ENCODE results near the gene CSN1S1. TPM values are rescaled to one million over a fixed set of nuclear protein-coding genes. Genes with fewer than 3 reads are reported as not detected.

CSN1S1 gene
- total RNA-seq, 1 experiment from 2014 or later = not detected

GRCh38 chr4:69934150-69934549 is 3.3 kb downstream of the CSN1S1 start:
- H3K4me1 ChIP-seq = no peaks in the 10 kb centered on the region
- POLR2A ChIA-PET = no interaction called here
- H3K9me3 ChIP-seq = no peaks in the 10 kb centered on the region
- CTCF ChIA-PET = no interaction called here
- no peak overlapping the region for H3K4me3 ChIP-seq (ENCODE audit: low read depth, low read length)
- no peak for DNase-seq
- no peaks in the 10 kb centered on the region for H3K36me3 ChIP-seq (ENCODE audit: control insufficient read depth, insufficient read depth, low read length)
- intact Hi-C loops (cut with micrococcal nuclease; ENCODE audit: unreplicated experiment) = no loop called here
- Mint-ChIP-seq H3K4me3 (ENCODE audit: unreplicated experiment) (no peak overlapping the region), H3K9me3 (ENCODE audit: unreplicated experiment) (no peaks in the 10 kb centered on the region), H3K4me1 (ENCODE audit: low read depth, unreplicated experiment) (no peaks in the 10 kb centered on the region), H3K27ac (ENCODE audit: unreplicated experiment) (no peak overlapping the region), H3K27me3 (ENCODE audit: insufficient read depth, unreplicated experiment) (no peaks in the 10 kb centered on the region), H3K36me3 (ENCODE audit: insufficient read depth, unreplicated experiment) (no peaks in the 10 kb centered on the region)
- no TSS peak for BruUV-seq (replicated peaks)
- TF ChIP-seq CTCF (IDR thresholded peaks at IDR 0.05; ENCODE audit: insufficient read depth in 1 of 2, low read depth in 1 of 2, low read length in 1 of 2, severe bottlenecking in 1 of 2, unreplicated experiment in 1 of 2) = no peak
- H3K27me3 ChIP-seq (replicated peaks; ENCODE audit: control insufficient read depth, insufficient read depth, low read length) = no peaks in the 10 kb centered on the region

- no peaks in the 10 kb centered on the region for H3K36me3 Mint-ChIP-seq (ENCODE audit: insufficient read depth, unreplicated experiment)
- no peaks in the 10 kb centered on the region for H3K9me3 Mint-ChIP-seq (ENCODE audit: unreplicated experiment)
- no peaks in the 10 kb centered on the region for H3K4me1 Mint-ChIP-seq (ENCODE audit: low read depth, unreplicated experiment)
- CTCF ChIA-PET = no interaction called here
- H3K27ac Mint-ChIP-seq (ENCODE audit: unreplicated experiment) = no peak overlapping the region
- H3K4me3 ChIP-seq (ENCODE audit: low read depth, low read length) = no peak overlapping the region
- no peak overlapping the region for H3K4me3 Mint-ChIP-seq (ENCODE audit: unreplicated experiment)
- no peaks in the 10 kb centered on the region for H3K4me1 ChIP-seq
- H3K36me3 ChIP-seq (ENCODE audit: control insufficient read depth, insufficient read depth, low read length) = no peaks in the 10 kb centered on the region
- POLR2A ChIA-PET = no interaction called here
- intact Hi-C loops (cut with micrococcal nuclease; ENCODE audit: unreplicated experiment) = loop anchor here (1.0 kb wide), 1 partner anchor 41 kb away; no protein-coding TSS in a partner anchor
- no peak for TF ChIP-seq CTCF (IDR thresholded peaks at IDR 0.05; ENCODE audit: insufficient read depth in 1 of 2, low read depth in 1 of 2, low read length in 1 of 2, severe bottlenecking in 1 of 2, unreplicated experiment in 1 of 2)
- BruUV-seq (replicated peaks) = no TSS peak
- H3K27me3 Mint-ChIP-seq (ENCODE audit: insufficient read depth, unreplicated experiment) = no peaks in the 10 kb centered on the region
- DNase-seq = no peak
- no peaks in the 10 kb centered on the region for H3K27me3 ChIP-seq (replicated peaks; ENCODE audit: control insufficient read depth, insufficient read depth, low read length)
- H3K9me3 ChIP-seq = no peaks in the 10 kb centered on the region
These were observed 5.7 kb downstream of the CSN1S1 start for GRCh38 chr4:69936566-69936965.

GRCh38 chr4:69951602-69952001 is 20.7 kb downstream of the CSN1S1 start:
- no peaks in the 10 kb centered on the region for H3K4me1 Mint-ChIP-seq (ENCODE audit: low read depth, unreplicated experiment)
- Histone ChIP-seq H3K9me3 (no peaks in the 10 kb centered on the region), H3K36me3 (ENCODE audit: control insufficient read depth, insufficient read depth, low read length) (no peaks in the 10 kb centered on the region), H3K4me1 (no peaks in the 10 kb centered on the region), H3K4me3 (ENCODE audit: low read depth, low read length) (no peak overlapping the region), H3K27me3 (replicated peaks; ENCODE audit: control insufficient read depth, insufficient read depth, low read length) (no peaks in the 10 kb centered on the region)
- H3K36me3 Mint-ChIP-seq (ENCODE audit: insufficient read depth, unreplicated experiment) = no peaks in the 10 kb centered on the region
- H3K27ac Mint-ChIP-seq (ENCODE audit: unreplicated experiment) = no peak overlapping the region
- DNase-seq = no peak
- H3K4me3 Mint-ChIP-seq (ENCODE audit: unreplicated experiment) = no peak overlapping the region
- CTCF ChIA-PET = no interaction called here
- intact Hi-C loops (cut with micrococcal nuclease; ENCODE audit: unreplicated experiment) = no loop called here
- POLR2A ChIA-PET = no interaction called here
- no peaks in the 10 kb centered on the region for H3K27me3 Mint-ChIP-seq (ENCODE audit: insufficient read depth, unreplicated experiment)
- no TSS peak for BruUV-seq (replicated peaks)
- no peaks in the 10 kb centered on the region for H3K9me3 Mint-ChIP-seq (ENCODE audit: unreplicated experiment)
- no peak for TF ChIP-seq CTCF (IDR thresholded peaks at IDR 0.05; ENCODE audit: insufficient read depth in 1 of 2, low read depth in 1 of 2, low read length in 1 of 2, severe bottlenecking in 1 of 2, unreplicated experiment in 1 of 2)
